Endothelial cell of umbilical vein (primary cell): ENCODE results near the gene NMNAT3. TPM values are rescaled to one million over a fixed set of nuclear protein-coding genes. Genes with fewer than 3 reads are reported as not detected.

Experiments
- BruUV-seq: library from RNA; stranded (reverse); fragments of 400-500 nt; replicated peaks from 2 replicates; lab custom pipeline; 2021; lab: Mats Ljungman, UMichigan
- CTCF ChIA-PET: fragments of 300-600, 350-600 bp; sonication (Branson Sonifier 250); formaldehyde crosslinking; loops from one replicate; lab custom pipeline; 2021; ENCODE audit warnings: antibody characterized with exemption, inconsistent platforms; lab: Charles Lee
- POLR2A ChIA-PET: fragments of 300-600, 350-600 bp; sonication (Branson Sonifier 250); formaldehyde crosslinking; loops from one replicate; lab custom pipeline; 2021; ENCODE audit warnings: antibody characterized with exemption, inconsistent platforms; lab: Charles Lee
- DNase-seq: peaks from one replicate; pipeline ENCODE4 v3.0.0-alpha.2; 2011; ENCODE audit warnings: low read depth, low spot score
- FAIRE-seq: peaks from 2 replicates; lab custom pipeline; 2011; peaks lifted over from hg19 to GRCh38; lab: Jason Lieb, UNC
- H2AFZ ChIP-seq: 2 replicates; pipeline ENCODE4 v1.6.0; 2012; ENCODE audit warnings: low read depth, low read length, control low read depth, inconsistent platforms
- H3K27ac ChIP-seq: 2 replicates; pipeline ENCODE4 v1.5.1; 2011; ENCODE audit warnings: low read depth, mild to moderate bottlenecking, control low read depth, low read length, moderate library complexity; ENCODE audit not compliant: insufficient read depth
- H3K27me3 ChIP-seq, 2 experiments: 2 replicates each; pipeline versions ENCODE4 v1.6.0 to v1.6.1; 2011; ENCODE audit warnings: low read length in 2 of 2, mixed read lengths in 1 of 2; ENCODE audit not compliant: control insufficient read depth in 2 of 2, insufficient read depth in 2 of 2
- H3K36me3 ChIP-seq, 2 experiments: 2 replicates in 1 of 2; 3 replicates in 1 of 2; pipeline ENCODE4 v1.5.1; 2011; ENCODE audit warnings: low read length in 2 of 2, mild to moderate bottlenecking in 1 of 2, moderate library complexity in 1 of 2; ENCODE audit not compliant: control insufficient read depth in 2 of 2, insufficient read depth in 2 of 2; ENCODE audit errors: extremely low read depth in 1 of 2
- H3K4me1 ChIP-seq: 3 replicates; pipeline ENCODE4 v1.5.1; 2011; ENCODE audit warnings: mild to moderate bottlenecking, low read length; ENCODE audit not compliant: control insufficient read depth, insufficient read depth; ENCODE audit errors: extremely low read depth
- H3K4me2 ChIP-seq: 2 replicates; pipeline ENCODE4 v1.6.1; 2011; ENCODE audit warnings: low read length, control low read depth, mixed read lengths; ENCODE audit not compliant: insufficient read depth
- H3K4me3 ChIP-seq, 3 experiments: fragments of 200-600 bp in 1 of 3; sonication (generic), shearing (Covaris generic) in 1 of 3; replicated peaks in 1 of 3; 2 replicates each; pipeline ENCODE4 v1.5.1; 2011 to 2016; ENCODE audit warnings: control low read depth in 3 of 3, low read length in 3 of 3, mild to moderate bottlenecking in 2 of 3, inconsistent platforms in 1 of 3, low read depth in 1 of 3, moderate library complexity in 1 of 3; ENCODE audit not compliant: insufficient read depth in 1 of 3
- H3K79me2 ChIP-seq: 2 replicates; pipeline ENCODE4 v1.6.0; 2012; ENCODE audit warnings: low read length, inconsistent platforms; ENCODE audit not compliant: control insufficient read depth, insufficient read depth
- H3K9ac ChIP-seq: replicated peaks from 2 replicates; pipeline ENCODE3; 2011; ENCODE audit warnings: low read length, control low read depth; ENCODE audit not compliant: insufficient read depth; ENCODE audit errors: extremely low read depth
- H3K9me1 ChIP-seq: replicated peaks from 3 replicates; pipeline ENCODE4 v1.6.0; 2011; ENCODE audit warnings: mild to moderate bottlenecking, low read length; ENCODE audit not compliant: control insufficient read depth, insufficient read depth; ENCODE audit errors: extremely low read depth
- H3K9me3 ChIP-seq: replicated peaks from 2 replicates; pipeline ENCODE4 v1.5.1; 2012; ENCODE audit warnings: low read length, inconsistent platforms; ENCODE audit not compliant: control insufficient read depth, insufficient read depth
- H4K20me1 ChIP-seq: replicated peaks from 2 replicates; pipeline ENCODE3; 2011; ENCODE audit warnings: mild to moderate bottlenecking, low read length; ENCODE audit not compliant: control insufficient read depth, insufficient read depth; ENCODE audit errors: extremely low read depth
- CTCF ChIP-seq, 2 donors: IDR thresholded peaks; 1 replicate in 1 of 2; 2 replicates in 1 of 2; pipeline ENCODE4 v1.5.1; 2011; ENCODE audit warnings: low read length in 2 of 2, mild to moderate bottlenecking in 2 of 2, moderate library complexity in 2 of 2, control low read depth in 1 of 2, inconsistent platforms in 1 of 2, low read depth in 1 of 2; ENCODE audit not compliant: insufficient read depth in 1 of 2; ENCODE audit errors: extremely low read depth in 1 of 2
- EZH2 ChIP-seq: IDR thresholded peaks from 2 replicates; pipeline ENCODE4 v1.6.1; 2012; ENCODE audit warnings: borderline replicate concordance, low read depth, mild to moderate bottlenecking, moderate library complexity, low read length, inconsistent platforms; ENCODE audit not compliant: severe bottlenecking
- FOS ChIP-seq: IDR thresholded peaks from 2 replicates; pipeline ENCODE4 v1.6.1; 2011; ENCODE audit warnings: mild to moderate bottlenecking, low read length, moderate library complexity, borderline replicate concordance; ENCODE audit not compliant: insufficient read depth
- GATA2 ChIP-seq: IDR thresholded peaks from 2 replicates; pipeline ENCODE4 v1.7.0; 2011; ENCODE audit warnings: low read depth, mild to moderate bottlenecking, moderate library complexity, mixed read lengths, low read length; ENCODE audit not compliant: insufficient read length, insufficient read depth
- JUN ChIP-seq: IDR thresholded peaks from 2 replicates; pipeline ENCODE4 v1.6.1; 2011; ENCODE audit warnings: borderline replicate concordance, low read depth; ENCODE audit not compliant: insufficient read length, insufficient read depth
- MAX ChIP-seq: IDR thresholded peaks from 2 replicates; pipeline ENCODE4 v1.6.1; 2011; ENCODE audit not compliant: insufficient read depth, insufficient read length
- MYC ChIP-seq: IDR thresholded peaks from one replicate; pipeline ENCODE4 v1.6.1; 2011; ENCODE audit warnings: mild to moderate bottlenecking, low read depth, low read length
- POLR2A ChIP-seq: IDR thresholded peaks from 2 replicates; pipeline ENCODE4 v1.6.1; 2012; ENCODE audit warnings: low read depth, mild to moderate bottlenecking, control low read depth, low read length
- POLR2AphosphoS5 ChIP-seq: IDR thresholded peaks from 2 replicates; pipeline ENCODE4 v1.6.1; 2012; ENCODE audit warnings: low read depth, mild to moderate bottlenecking, control low read depth, low read length, moderate library complexity; ENCODE audit not compliant: insufficient read depth
- dilution Hi-C: fragments of 300-500 bp; cut with MboI; formaldehyde crosslinking; loops from one replicate; pipeline ENCODE4 v1.15.0; 2019; ENCODE audit warnings: low sequenced_read_pairs; ENCODE audit not compliant: extremely low pct_ligation_motif_present
- intact Hi-C: fragments of 100-400 bp; cut with micrococcal nuclease; formaldehyde crosslinking; loops from one replicate; pipeline ENCODE4 v1.10.0; 2022
- polyA plus RNA-seq, 4 experiments: library from polyadenylated mRNA; depleted of rRNA in 3 of 4; stranded (reverse) in 3 of 4; unstranded in 1 of 4; fragments of >200 nt; gene quantifications; 2 replicates each; pipeline versions ENCODE4 v1.2.1 to v1.2.3, GENCODE V29; 2011 to 2012; ENCODE audit warnings: missing spikeins in 1 of 4
- total RNA-seq: library from RNA; stranded (reverse); gene quantifications from 2 replicates; pipeline ENCODE4 v1.2.3, GENCODE V29; 2021

Gene NMNAT3
- total and polyA plus RNA-seq, 2 donors (not counting 3 experiments of a cell fraction or from before 2014, with no cell fraction given), result 0.59 to 0.60 TPM

- Histone ChIP-seq H3K27ac (no peak overlapping the region), H3K36me3 (no peaks in the 10 kb centered on the region), H2AFZ (no peak overlapping the region), H3K4me1 (no peaks in the 10 kb centered on the region), H3K9me1 (no peaks in the 10 kb centered on the region), H3K9ac (no peak overlapping the region), H3K27me3 (no peaks in the 10 kb centered on the region), H3K4me2 (no peak overlapping the region), H3K79me2 (no peaks in the 10 kb centered on the region), H3K9me3 (no peaks in the 10 kb centered on the region), H4K20me1 (no peaks in the 10 kb centered on the region), H3K4me3 (no peak overlapping the region)
- TF ChIP-seq FOS, result no peak
- TF ChIP-seq POLR2AphosphoS5, result no peak
- no peak for TF ChIP-seq JUN
- TF ChIP-seq CTCF (IDR thresholded peaks at IDR 0.05; ENCODE audit: extremely low read depth in 1 of 2, insufficient read depth in 1 of 2, low read depth in 1 of 2, low read length in 2 of 2), result no peak
- TF ChIP-seq EZH2, result no peak
- no peak for TF ChIP-seq MAX
- TF ChIP-seq POLR2A, result no peak
- no peak for TF ChIP-seq MYC
- no peak for TF ChIP-seq GATA2
- no peak for DNase-seq
- BruUV-seq, result no TSS peak
- no peak for FAIRE-seq
- intact Hi-C loops, result no loop called here
- POLR2A ChIA-PET, result no interaction called here
- dilution Hi-C loops, result no loop called here
- CTCF ChIA-PET, result no interaction called here
These were observed 41.3 kb downstream of the NMNAT3 start for GRCh38 chr3:139636511-139636910.
